ENCODE data around the gene CCDC12.
A peak's percentile ranks its signal among the peaks of the same experiment; 100 is the strongest.

The CCDC12 gene

DNA sequence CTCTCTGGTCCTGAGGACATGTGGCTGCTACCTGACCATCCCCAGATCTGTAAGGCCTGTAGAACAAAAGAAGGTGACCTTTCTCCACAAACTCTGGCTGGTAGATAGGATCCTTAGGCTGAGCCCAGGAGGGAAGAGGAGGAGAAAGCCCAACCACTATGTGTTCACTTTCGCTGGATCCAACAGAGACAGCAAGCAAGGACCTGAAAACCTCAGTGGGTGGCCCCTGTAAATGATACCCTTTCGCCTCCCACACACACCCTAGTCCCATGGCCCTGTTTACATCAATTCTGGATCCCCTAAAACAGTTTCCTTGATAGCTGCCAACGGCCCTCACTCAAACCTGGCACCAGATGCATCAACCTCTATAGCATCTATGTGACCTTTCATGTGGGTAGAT is 22.4 kb downstream of the CCDC12 start:
- DNase-seq: no peak

- DNase-seq: no peak
Observed at GRCh38 chr3:46953234-46954010, 23.1 kb downstream of the CCDC12 start.

DNA sequence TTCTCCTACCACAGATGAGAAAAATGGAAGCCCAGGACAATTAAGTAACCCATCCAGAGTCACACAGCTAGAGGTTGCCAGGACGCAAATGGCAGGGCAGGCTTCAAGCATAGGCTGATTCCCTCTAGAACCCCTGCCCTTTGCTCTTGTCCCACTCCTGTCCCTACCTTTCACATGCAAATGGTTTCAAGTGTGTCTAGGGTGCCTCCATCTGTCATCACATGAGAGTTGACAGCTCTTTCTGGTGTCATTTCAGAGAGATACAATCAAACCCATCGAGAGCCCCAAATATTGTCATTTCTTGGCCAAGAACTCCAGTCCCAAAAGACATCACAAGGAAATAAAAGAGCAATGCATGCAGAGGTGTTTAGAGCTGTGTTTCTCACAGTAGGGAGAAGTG is 23.7 kb downstream of the CCDC12 start:
- DNase-seq: no peak

GRCh38 chr3:46950650-46951241 is 25.8 kb downstream of the CCDC12 start:
- DNase-seq: no peak

DNA sequence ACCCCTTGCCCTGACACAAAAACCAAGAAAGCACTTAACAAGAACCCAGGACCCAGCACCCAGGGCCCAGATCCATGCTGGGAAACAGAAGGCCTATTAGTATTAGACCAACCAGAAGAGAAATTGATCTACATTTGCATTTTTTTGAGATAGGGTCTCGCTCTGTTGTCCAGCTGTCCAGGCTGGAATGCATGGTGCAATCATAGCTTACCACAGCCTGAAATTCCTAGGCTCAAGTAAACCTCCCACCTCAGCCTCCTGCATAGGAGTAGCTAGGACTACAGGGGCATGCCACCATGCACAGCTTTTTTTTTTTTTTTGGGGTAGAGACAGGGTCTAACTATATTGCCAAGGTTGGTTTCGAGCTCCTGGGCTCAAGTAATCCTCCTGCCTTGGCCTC is 26.4 kb downstream of the CCDC12 start:
- no peak for DNase-seq

- DNase-seq: no peak
Observed at GRCh38 chr3:46948830-46949671, 27.5 kb downstream of the CCDC12 start.

- DNase-seq: peak; percentile 74
Observed at GRCh38 chr3:46947981-46948791, 28.4 kb downstream of the CCDC12 start.

GRCh38 chr3:46947546-46947901 is 29.0 kb downstream of the CCDC12 start:
- DNase-seq: no peak

GRCh38 chr3:46946856-46947545 is 29.5 kb downstream of the CCDC12 start:
- peak; percentile 77 for DNase-seq

- DNase-seq: no peak
Observed at GRCh38 chr3:46946416-46946815, 30.1 kb downstream of the CCDC12 start.

- DNase-seq: no peak
Observed at GRCh38 chr3:46944191-46944590, 32.4 kb downstream of the CCDC12 start.

DNA sequence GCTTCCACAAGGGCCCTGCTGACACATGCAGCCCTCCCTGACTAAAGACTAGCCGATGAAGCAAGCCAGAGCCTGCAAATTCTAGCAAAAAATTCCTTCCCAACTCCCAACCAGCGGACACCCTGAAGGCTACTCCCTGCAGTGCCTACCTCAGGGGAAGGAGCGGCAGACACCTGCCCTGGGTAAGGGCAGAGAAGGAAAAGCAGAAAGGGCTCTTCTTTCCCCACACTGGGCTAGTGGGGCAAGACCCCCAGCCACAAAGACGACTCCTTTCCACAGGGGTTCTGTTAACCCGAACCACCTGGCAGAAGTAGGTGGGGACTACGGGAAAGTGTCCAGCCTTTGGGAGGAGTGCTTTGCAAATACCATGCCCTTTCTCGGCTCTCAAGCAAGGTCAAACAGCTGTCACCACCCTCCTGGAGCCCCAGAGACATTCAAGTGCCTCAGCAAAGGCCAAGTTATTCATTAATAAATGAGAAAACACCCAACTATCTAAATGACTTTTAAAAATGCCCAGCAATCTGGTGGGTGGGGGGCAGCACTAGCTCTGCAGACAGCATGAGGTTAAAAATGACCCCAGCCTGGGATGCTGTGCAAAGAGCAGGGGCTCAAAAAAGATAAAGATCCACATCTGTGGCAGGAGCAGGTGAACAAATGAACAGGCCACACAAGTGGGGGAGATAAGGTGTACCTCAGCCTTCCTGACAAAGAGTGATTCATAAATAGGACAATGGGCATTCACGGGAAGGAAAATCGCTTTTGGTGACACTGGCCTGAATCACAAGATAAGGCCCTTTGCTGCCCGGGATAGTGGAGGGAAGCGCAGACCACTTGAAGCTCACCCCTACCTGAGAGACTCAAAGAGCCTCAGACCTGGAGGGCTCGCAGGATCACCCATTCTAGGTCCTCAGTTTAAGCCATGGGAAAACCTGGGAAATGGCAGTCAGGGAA is 33.0 kb downstream of the CCDC12 start:
- no peak for DNase-seq

DNA sequence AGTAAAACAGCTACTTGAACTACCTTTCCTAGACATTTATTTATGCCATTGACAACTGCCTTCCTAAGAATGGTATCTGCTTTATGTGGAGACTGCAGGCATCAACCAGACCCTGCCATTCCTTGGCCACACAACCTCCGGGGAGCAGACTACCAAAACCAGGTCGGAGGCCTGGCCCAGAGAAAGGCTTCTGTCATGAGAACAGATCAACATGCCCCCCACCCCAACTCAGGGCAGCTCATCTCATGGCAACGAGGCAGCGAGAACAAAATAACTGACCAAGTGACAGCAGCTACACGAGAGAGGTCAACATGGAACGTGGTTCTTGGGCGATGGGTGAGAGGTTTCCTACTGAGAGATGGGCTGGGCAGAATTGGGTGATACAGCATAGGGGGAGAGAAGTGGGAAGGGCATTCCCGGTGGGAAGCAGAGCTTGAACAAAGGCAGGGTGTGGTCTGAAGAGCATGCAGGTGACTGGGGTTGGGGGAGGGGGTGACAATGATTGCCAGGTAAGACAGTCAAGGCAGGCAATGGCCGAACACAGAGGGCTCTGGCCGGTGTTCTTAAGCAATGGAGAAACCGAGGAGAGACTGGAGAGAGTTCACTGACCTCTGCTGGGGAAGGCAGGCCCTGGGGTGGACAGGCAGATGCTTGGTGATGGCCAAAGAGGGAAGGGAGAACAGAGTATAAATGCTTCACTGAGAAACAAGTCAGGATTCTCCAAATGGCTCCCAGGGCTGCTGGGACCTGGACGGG is 33.9 kb downstream of the CCDC12 start:
- no peak for DNase-seq

DNA sequence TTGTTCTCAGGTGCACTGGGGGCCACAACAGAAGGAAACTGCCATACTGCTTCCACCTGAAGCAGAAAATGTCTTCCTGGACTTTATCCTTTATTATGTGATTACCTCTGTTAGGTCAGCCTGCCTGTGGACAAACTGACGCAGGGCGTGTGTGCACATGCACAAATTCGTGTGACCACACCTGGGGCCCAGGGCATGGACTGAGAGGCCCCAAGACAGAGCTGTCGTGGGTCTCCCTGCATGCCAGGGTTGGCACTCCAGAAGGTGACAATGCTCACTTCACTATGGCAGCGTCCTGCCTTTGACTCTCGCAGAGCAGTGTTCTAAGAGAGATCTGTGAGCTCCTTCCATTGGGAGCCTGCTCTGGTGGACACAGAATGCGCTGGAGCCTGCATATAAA is 34.5 kb downstream of the CCDC12 start:
- no peak for DNase-seq

GRCh38 chr3:46939578-46940445 is 36.7 kb downstream of the CCDC12 start:
- DNase-seq: no peak

- DNase-seq: no peak
Observed at GRCh38 chr3:46938118-46938517, 38.4 kb downstream of the CCDC12 start.

GRCh38 chr3:46936733-46937250 is 39.8 kb downstream of the CCDC12 start:
- DNase-seq: no peak

DNA sequence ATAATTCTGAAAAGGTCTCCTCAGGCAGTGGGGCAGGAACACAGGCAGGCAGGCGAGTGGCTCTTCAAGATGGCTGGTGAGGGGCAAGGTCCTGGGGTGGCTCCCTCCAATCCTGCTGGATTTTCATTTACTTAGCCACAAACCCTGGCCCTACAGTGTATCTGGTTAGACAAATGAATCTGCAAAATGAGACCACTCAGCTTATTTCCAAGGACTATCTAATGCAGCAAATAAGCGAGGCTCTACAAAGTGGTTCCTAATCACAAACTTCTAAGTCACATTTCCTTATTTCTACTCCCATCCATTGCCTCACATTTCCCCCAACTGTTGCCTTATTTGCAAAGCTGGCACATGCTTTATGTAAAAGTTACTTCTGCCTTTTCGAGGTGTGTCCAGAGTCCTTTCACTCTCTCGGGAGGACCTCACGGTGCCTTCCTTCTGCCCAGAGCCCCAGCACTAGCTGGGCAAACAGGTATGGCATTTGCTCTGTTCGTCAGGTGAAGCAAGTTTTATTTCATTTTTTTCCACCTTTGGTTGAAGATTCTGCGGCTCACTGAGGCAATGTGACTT is 40.5 kb downstream of the CCDC12 start:
- DNase-seq: no peak
